Left ventricle myocardium inferior (tissue), 1 donor: Measurements from ENCODE around the gene HIPK2. TPM values are rescaled to one million over a fixed set of nuclear protein-coding genes. Genes with fewer than 3 reads are reported as not detected.

ENCODE experiments used
- DNase-seq: peaks from one replicate; pipeline ENCODE4 v3.0.0-alpha.2; 2020
- H3K27ac ChIP-seq: fragments of 200-600 bp; replicated peaks from 2 replicates; pipeline ENCODE4 v1.8.0; 2021
- H3K27me3 ChIP-seq: fragments of 200-600 bp; 2 replicates; pipeline ENCODE4 v1.8.0; 2021; ENCODE audit warnings: low read depth
- H3K36me3 ChIP-seq: fragments of 200-600 bp; 2 replicates; pipeline ENCODE4 v1.8.0; 2021
- H3K4me1 ChIP-seq: fragments of 200-600 bp; 2 replicates; pipeline ENCODE4 v1.8.0; 2021
- H3K4me3 ChIP-seq: fragments of 200-600 bp; 2 replicates; pipeline ENCODE4 v1.8.0; 2021; ENCODE audit warnings: mild to moderate bottlenecking, moderate library complexity
- H3K9me3 ChIP-seq: fragments of 200-600 bp; replicated peaks from 2 replicates; pipeline ENCODE4 v1.8.0; 2021
- intact Hi-C: fragments of 100-400 bp; cut with micrococcal nuclease; formaldehyde crosslinking; loops from one replicate; pipeline ENCODE4 v1.11.0; 2022
- total RNA-seq: library from RNA; stranded (reverse); fragmentation: NEBNext Ultra II Directional; extraction: Animal tissue kit (Norgen Biotek cat#: 25700); gene quantifications from one replicate; pipeline ENCODE4 v1.2.1, GENCODE V29; 2021
- TF ChIP-seq, protein P1 (sequence below): fragments of 200-600 bp; IDR thresholded peaks from 2 replicates; pipeline ENCODE4 v1.8.0; 2021; ENCODE audit warnings: antibody characterized with exemption, mild to moderate bottlenecking, borderline replicate concordance
- donor health status: DM: no; HTN: yes; CAD: no; lungs with severe emphysema.

The HIPK2 gene
- total RNA-seq, 1 donor from 2014 or later: 127 TPM

DNA sequence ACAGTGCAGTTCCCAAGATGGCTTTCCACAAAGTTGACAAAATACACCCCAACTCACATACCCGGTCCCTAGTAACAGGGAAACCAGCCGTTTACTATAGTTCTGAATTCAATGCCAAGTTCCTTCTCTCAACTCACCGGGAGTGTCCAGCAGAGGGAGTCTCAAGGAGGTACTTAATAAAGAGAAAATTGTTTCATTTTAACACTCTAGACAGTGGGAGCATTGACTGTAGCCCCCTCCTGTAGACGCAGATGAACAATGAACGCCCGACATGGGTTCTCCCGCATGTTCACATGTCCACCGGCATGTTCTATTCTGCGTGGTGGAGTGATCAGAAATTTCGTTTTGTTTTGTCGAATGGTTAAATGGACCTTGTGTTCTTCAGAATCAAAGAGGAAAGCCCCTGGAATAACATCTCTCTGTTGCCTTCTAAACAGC is 1.9 kb downstream of the HIPK2 start:
- Histone ChIP-seq H3K27me3 (no peaks in the 10 kb centered on the region), H3K36me3 (peaks cover 5% of the 10 kb centered on the region), H3K9me3 (no peaks in the 10 kb centered on the region), H3K27ac (peak overlapping the region; percentile 94), H3K4me1 (peaks cover 69% of the 10 kb centered on the region), H3K4me3 (peak overlapping the region; percentile 93)
- TF ChIP-seq, protein P1, sequence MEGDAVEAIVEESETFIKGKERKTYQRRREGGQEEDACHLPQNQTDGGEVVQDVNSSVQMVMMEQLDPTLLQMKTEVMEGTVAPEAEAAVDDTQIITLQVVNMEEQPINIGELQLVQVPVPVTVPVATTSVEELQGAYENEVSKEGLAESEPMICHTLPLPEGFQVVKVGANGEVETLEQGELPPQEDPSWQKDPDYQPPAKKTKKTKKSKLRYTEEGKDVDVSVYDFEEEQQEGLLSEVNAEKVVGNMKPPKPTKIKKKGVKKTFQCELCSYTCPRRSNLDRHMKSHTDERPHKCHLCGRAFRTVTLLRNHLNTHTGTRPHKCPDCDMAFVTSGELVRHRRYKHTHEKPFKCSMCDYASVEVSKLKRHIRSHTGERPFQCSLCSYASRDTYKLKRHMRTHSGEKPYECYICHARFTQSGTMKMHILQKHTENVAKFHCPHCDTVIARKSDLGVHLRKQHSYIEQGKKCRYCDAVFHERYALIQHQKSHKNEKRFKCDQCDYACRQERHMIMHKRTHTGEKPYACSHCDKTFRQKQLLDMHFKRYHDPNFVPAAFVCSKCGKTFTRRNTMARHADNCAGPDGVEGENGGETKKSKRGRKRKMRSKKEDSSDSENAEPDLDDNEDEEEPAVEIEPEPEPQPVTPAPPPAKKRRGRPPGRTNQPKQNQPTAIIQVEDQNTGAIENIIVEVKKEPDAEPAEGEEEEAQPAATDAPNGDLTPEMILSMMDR: peak; percentile 83
- no peak for DNase-seq
- intact Hi-C loops: loop anchor here (5.0 to 10.0 kb wide), 2 partner anchors 81 to 129 kb away; no protein-coding TSS in a partner anchor

DNA sequence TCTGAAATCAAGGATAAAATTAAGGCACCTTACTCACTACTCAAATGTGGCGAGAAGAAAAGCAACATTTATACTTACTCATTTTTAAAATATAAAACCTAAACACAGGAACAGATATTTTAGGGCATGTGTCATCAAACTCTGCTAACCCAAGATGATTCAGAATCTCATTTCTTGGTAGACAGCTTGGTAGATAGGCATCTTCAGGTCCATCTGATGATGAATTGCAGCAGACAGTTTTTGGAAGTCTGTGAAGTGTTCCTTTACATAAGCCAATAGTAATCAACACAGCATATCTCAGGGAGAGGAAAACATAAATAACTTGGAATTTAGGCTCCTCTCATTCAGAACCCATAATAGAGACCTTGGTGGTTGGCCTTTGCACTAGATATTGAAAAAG is 3.4 kb downstream of the HIPK2 start:
- Histone ChIP-seq H3K4me3 (peak overlapping the region; percentile 93), H3K27me3 (no peaks in the 10 kb centered on the region), H3K27ac (peak overlapping the region; percentile 94), H3K9me3 (no peaks in the 10 kb centered on the region), H3K4me1 (peaks cover 84% of the 10 kb centered on the region), H3K36me3 (peaks cover 14% of the 10 kb centered on the region)
- DNase-seq: no peak
- TF ChIP-seq, protein P1: no peak
- intact Hi-C loops: loop anchor here (10.0 kb wide), 1 partner anchor 80 kb away; no protein-coding TSS in a partner anchor

DNA sequence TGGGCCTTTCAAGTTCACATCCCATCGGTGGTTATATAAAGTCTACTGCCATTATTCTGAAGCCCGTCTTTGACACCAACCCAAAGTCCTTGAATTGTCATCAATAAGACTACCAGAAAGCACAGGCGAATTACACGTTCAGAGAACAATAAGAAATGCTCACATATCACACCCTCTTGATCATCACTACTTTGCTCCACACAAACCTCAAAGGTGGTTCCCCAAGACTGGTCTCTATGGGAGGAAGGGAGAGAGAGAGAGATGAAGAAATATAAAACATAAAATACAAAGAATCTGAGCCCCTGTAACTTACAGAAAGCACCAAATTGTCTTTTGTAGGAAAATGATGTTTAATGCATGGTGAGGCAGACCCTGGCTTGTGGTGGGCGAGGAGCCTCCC is 4.4 kb downstream of the HIPK2 start:
- no peaks in the 10 kb centered on the region for H3K27me3 ChIP-seq
- H3K36me3 ChIP-seq: peaks cover 14% of the 10 kb centered on the region
- no peak for DNase-seq
- intact Hi-C loops: loop anchor here (10.0 kb wide), 1 partner anchor 79 kb away; no protein-coding TSS in a partner anchor
- peaks cover 85% of the 10 kb centered on the region for H3K4me1 ChIP-seq
- no peaks in the 10 kb centered on the region for H3K9me3 ChIP-seq
- TF ChIP-seq, protein P1: no peak
- H3K27ac ChIP-seq: no peak overlapping the region
- H3K4me3 ChIP-seq: no peak overlapping the region

DNA sequence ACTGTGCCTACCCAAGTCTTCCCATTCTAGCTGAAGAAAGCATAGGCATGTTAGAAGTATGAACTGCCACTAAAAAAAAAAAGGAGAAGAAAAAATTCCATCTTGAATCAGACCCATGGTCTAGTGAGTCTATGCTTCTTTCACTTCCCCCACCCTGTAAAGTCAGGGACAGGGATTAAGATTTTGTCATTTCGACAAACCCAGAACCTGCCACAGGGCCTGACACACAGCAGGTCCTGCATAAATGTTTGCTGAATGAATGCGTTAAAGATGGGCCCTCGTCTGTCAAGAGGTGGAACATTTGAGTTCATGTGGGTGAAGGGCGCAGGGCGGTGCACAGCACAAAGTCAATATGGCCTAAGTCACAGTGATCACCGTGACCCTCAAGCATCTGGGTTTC is 4.9 kb downstream of the HIPK2 start:
- no peak for DNase-seq
- Histone ChIP-seq H3K4me3 (no peak overlapping the region), H3K4me1 (peaks cover 85% of the 10 kb centered on the region), H3K9me3 (no peaks in the 10 kb centered on the region), H3K27ac (no peak overlapping the region), H3K36me3 (peaks cover 14% of the 10 kb centered on the region), H3K27me3 (no peaks in the 10 kb centered on the region)
- intact Hi-C loops: loop anchor here (10.0 kb wide), 1 partner anchor 78 kb away; no protein-coding TSS in a partner anchor
- TF ChIP-seq, protein P1: no peak

DNA sequence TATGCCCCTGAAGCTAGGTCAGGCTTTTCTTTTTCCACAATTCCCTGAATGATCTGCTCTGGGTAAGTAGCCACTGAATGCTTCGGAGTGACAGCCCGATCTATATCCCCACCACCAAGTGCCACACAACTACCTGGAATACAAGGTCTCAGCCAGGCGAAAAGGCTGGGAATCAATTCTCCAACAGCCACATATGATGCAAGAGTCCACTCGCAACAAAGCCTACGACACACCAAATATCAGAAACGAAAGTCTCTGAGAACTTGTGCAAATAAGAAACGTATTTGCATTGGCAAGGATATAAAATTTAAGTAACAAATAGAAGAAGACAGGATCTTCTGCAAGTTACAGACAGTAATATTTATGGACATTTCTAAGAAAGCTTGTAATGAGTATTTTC is 5.7 kb downstream of the HIPK2 start:
- intact Hi-C loops: loop anchor here (10.0 kb wide), 1 partner anchor 77 kb away; no protein-coding TSS in a partner anchor

More for the DNA sequence above, 5.7 kb downstream of the HIPK2 start:
- H3K4me3 ChIP-seq: no peak overlapping the region
- TF ChIP-seq, protein P1: no peak
- H3K27ac ChIP-seq: no peak overlapping the region
- H3K36me3 ChIP-seq: peaks cover 14% of the 10 kb centered on the region
- H3K27me3 ChIP-seq: no peaks in the 10 kb centered on the region
- peaks cover 92% of the 10 kb centered on the region for H3K4me1 ChIP-seq
- H3K9me3 ChIP-seq: no peaks in the 10 kb centered on the region
- DNase-seq: no peak
